Prostate gland (tissue), 2 donors: ENCODE measurements around the gene MPP4.

Experiments
- POLR2A ChIP-seq: fragments of 450-650 bp; IDR thresholded peaks from one replicate; pipeline ENCODE4 v1.6.1; 2016; ENCODE audit warnings: antibody characterized with exemption, mild to moderate bottlenecking
- TF ChIP-seq, protein P1 (sequence below), 4 experiments: fragments of 200-600 bp in 2 of 4; fragments of 450-650 bp in 2 of 4; sonication (generic) in 2 of 4; IDR thresholded peaks; 1 replicate in 3 of 4; 2 replicates in 1 of 4; pipeline ENCODE4 v1.5.1; 2016 to 2019; ENCODE audit warnings: antibody characterized with exemption in 4 of 4, mild to moderate bottlenecking in 2 of 4, moderate library complexity in 2 of 4

- no peak for TF ChIP-seq POLR2A
- TF ChIP-seq, protein P1, sequence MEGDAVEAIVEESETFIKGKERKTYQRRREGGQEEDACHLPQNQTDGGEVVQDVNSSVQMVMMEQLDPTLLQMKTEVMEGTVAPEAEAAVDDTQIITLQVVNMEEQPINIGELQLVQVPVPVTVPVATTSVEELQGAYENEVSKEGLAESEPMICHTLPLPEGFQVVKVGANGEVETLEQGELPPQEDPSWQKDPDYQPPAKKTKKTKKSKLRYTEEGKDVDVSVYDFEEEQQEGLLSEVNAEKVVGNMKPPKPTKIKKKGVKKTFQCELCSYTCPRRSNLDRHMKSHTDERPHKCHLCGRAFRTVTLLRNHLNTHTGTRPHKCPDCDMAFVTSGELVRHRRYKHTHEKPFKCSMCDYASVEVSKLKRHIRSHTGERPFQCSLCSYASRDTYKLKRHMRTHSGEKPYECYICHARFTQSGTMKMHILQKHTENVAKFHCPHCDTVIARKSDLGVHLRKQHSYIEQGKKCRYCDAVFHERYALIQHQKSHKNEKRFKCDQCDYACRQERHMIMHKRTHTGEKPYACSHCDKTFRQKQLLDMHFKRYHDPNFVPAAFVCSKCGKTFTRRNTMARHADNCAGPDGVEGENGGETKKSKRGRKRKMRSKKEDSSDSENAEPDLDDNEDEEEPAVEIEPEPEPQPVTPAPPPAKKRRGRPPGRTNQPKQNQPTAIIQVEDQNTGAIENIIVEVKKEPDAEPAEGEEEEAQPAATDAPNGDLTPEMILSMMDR (IDR thresholded peaks at IDR 0.05) = no peak
These were observed 38.0 kb downstream of the MPP4 start for GRCh38 chr2:201660293-201660895.
